GM19438 (cell line): ENCODE measurements around the gene CFAP46.

Experiments
- ATAC-seq: cut with Tn5 transposase; IDR thresholded peaks from one replicate; pipeline ENCODE4 v1.9.1; 2021; ENCODE audit warnings: low read depth; ENCODE audit not compliant: unreplicated experiment

The CFAP46 gene

GRCh38 chr10:132872658-132873057 lies 69.7 kb downstream of the CFAP46 start:
- ATAC-seq: no peak

- ATAC-seq: no peak
These were observed 71.9 kb downstream of the CFAP46 start for GRCh38 chr10:132870426-132870825.

GRCh38 chr10:132869621-132870020 lies 72.7 kb downstream of the CFAP46 start:
- no peak for ATAC-seq

- ATAC-seq: no peak
These were observed 73.4 kb downstream of the CFAP46 start for GRCh38 chr10:132868995-132869394.

GRCh38 chr10:132867801-132868644 lies 74.3 kb downstream of the CFAP46 start:
- no peak for ATAC-seq

GRCh38 chr10:132866601-132867381 lies 75.6 kb downstream of the CFAP46 start:
- ATAC-seq: no peak

GRCh38 chr10:132865851-132866600 lies 76.3 kb downstream of the CFAP46 start:
- ATAC-seq: no peak

- ATAC-seq: no peak
These were observed 77.2 kb downstream of the CFAP46 start for GRCh38 chr10:132865171-132865631.

GRCh38 chr10:132862485-132863420 lies 79.6 kb downstream of the CFAP46 start:
- ATAC-seq: no peak

- ATAC-seq: no peak
These were observed 80.4 kb downstream of the CFAP46 start for GRCh38 chr10:132861884-132862461.

GRCh38 chr10:132861116-132861691 lies 81.2 kb downstream of the CFAP46 start:
- ATAC-seq: no peak

- no peak for ATAC-seq
These were observed 81.8 kb downstream of the CFAP46 start for GRCh38 chr10:132860532-132860931.

- ATAC-seq: no peak
These were observed 83.1 kb downstream of the CFAP46 start for GRCh38 chr10:132859084-132859855.

- ATAC-seq: no peak
These were observed 84.0 kb downstream of the CFAP46 start for GRCh38 chr10:132858121-132859081.

GRCh38 chr10:132856869-132857524 lies 85.4 kb downstream of the CFAP46 start:
- no peak for ATAC-seq

GRCh38 chr10:132855889-132856288 lies 86.5 kb downstream of the CFAP46 start:
- no peak for ATAC-seq

- ATAC-seq: no peak
These were observed 90.9 kb downstream of the CFAP46 start for GRCh38 chr10:132851451-132851850.
